Fibroblast of skin of right biceps (primary cell): ENCODE measurements around the gene DOCK10.

Experiments
- DNase-seq: peaks from one replicate; pipeline ENCODE4 v3.0.0-alpha.2; 2013

DOCK10 gene

GRCh38 chr2:224869601-224870233 lies 172.6 kb downstream of the DOCK10 start:
- peak; percentile 87 for DNase-seq

- peak; percentile 39 for DNase-seq
These were observed 177.3 kb downstream of the DOCK10 start for GRCh38 chr2:224865016-224865415.

DNA sequence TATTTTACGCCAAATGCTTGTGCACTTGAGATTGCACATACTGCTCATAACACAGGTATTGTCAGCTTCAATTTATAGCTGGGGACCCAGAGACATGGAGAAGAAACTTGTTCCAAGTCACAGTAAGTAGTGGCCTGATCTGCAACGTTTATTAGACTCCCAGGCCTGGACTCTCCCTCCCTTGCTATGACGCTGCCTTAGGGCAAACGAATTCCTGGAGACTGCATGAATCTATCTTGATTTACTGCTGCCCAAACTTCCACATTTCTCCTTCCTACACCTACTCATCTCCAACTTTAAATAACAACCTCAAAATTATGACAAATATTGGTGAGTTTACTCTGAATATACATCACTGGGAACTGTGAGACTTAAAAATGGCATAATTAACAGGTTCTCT lies 181.0 kb downstream of the DOCK10 start:
- DNase-seq, result no peak

DNA sequence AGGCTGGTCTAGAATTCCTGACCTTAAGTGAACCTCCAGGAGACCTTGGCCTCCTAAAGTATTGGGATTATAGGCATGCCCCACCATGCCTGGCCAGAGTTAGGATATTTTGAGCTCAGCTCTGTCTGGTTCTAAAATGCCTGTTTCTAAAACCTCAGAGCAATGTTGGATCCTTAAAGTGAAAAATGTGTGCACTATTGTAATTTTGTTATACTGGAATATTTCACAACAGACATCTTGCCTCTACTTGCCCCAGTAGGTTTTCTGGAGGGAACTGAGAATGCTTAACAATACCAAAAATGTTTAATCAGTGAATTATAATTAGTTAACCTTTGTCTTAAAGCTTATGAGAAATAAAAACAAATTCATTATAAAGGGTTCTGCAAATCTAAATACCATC lies 181.5 kb downstream of the DOCK10 start:
- no peak for DNase-seq

GRCh38 chr2:224851811-224852210 lies 190.5 kb downstream of the DOCK10 start:
- no peak for DNase-seq

DNA sequence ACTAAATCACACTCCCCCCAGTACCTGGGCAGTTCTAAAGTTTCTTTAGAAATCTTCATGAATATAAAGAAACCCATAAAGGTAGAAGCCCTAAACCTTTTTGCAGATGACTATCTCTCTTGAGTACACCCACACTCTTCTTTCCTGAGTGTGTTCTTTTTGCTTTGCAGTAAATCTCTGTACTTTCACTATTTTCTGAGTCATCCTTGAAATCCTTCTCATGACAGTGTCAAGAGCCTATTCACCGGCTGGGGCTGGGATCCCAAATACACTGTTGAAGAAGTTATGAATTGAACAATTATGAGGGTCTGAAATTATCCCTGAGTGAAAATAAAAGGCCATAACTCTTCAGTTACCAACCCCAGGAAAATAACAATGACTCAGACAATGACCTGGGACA lies 192.2 kb downstream of the DOCK10 start:
- peak; percentile 22 for DNase-seq

- DNase-seq, result no peak
These were observed 193.0 kb downstream of the DOCK10 start for GRCh38 chr2:224849264-224849663.

GRCh38 chr2:224847961-224848850 lies 194.1 kb downstream of the DOCK10 start:
- DNase-seq, result peak; percentile 87

DNA sequence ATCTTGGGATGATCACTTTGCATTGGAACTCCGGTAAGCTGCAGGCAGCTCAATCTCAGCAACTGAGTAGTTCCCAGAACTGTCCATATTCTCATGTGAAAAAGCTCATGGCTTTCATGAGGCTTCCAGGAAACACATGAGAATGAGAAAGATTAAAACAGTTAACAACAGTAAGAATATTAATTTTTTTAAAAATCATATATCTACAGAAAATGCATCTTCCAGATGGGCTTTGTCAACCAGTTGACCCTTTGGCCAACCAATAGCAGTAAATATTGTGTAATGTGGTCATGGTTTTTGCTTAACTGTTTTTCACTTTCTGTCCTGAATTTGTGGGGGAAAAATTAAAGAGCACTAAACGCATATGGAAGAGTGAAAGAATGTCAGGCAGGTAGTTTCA lies 194.9 kb downstream of the DOCK10 start:
- no peak for DNase-seq

DNA sequence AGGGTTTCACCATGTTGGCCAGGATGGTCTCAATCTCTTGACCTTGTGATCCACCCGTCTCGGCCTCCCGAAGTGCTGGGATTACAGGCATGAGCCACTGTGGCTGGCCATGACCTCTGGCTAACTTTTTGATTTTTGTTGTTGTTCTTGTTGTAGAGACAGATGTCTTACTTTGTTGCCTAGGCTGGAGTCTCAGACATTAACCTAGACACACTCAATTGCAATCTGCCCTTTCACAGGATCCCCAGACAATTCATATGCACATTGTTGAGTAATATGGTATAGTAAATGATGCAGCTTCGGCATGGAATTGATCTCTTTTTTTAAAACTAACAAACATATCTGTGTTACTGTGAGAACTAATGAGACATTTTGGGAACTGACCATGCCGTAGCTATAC lies 195.6 kb downstream of the DOCK10 start:
- DNase-seq, result no peak

- no peak for DNase-seq
These were observed 196.1 kb downstream of the DOCK10 start for GRCh38 chr2:224846161-224846560.

- peak; percentile 18 for DNase-seq
These were observed 199.1 kb downstream of the DOCK10 start for GRCh38 chr2:224843141-224843540.

GRCh38 chr2:224841910-224842309 lies 200.4 kb downstream of the DOCK10 start:
- no peak for DNase-seq

- peak; percentile 49 for DNase-seq
These were observed 203.9 kb downstream of the DOCK10 start for GRCh38 chr2:224838335-224838734.

- peak; percentile 91 for DNase-seq
These were observed 204.7 kb downstream of the DOCK10 start for GRCh38 chr2:224837558-224837957.

DNA sequence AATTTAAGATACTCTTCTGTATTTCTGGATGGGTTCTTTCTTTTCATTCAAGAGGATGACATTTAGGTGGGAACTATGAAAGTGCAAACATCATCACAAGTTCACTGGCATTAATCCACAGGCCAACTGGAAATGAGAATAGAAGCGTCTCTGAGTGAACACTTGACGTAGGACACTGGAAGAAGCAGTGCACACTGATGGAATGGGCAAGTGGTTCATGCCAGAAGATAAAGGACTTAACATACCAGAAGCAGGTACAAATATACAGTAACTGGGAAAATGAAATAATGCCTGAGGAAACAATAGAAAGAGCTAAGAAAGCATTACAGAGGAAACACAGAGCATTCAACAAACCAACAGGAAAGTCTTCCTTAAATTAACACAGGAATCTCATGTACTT lies 205.2 kb downstream of the DOCK10 start:
- no peak for DNase-seq

DNA sequence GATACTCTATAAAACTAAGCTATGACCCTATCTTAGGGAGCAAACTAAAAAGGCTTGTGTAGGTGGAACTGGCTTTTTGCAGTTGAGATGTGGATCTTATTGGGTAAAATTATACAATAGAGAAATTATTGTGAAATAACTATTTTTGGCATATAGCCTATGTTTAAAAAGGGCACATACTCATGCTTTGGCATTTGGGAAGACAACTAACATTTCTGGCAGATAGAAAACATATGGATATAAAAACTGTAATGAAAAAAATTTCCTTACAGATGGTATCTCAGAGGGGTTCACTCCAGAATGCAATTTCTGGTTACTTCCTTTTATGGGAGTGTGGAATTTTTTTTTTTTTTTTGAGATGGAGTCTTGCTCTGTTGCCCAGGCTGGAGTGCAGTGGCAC lies 206.0 kb downstream of the DOCK10 start:
- DNase-seq, result peak; percentile 55

DNA sequence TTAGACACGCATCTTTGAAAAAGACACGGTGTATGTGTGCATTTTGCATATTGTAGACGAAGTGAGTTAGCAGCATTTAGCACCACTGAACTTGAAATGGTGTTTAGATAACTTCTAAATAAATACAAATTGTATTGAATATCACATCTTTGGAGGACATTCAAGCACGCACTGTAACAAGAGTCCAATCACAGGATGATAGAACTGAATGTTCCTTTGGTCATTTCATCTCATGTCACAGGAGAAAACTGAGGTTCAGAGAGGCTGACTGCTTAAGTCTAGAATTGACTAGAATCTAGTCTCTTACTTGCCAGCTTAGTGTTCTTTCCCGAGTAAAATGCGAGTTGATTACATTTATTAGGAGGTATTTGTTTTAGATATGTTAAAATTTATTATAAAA lies 206.9 kb downstream of the DOCK10 start:
- no peak for DNase-seq

GRCh38 chr2:224833986-224834385 lies 208.3 kb downstream of the DOCK10 start:
- no peak for DNase-seq

DNA sequence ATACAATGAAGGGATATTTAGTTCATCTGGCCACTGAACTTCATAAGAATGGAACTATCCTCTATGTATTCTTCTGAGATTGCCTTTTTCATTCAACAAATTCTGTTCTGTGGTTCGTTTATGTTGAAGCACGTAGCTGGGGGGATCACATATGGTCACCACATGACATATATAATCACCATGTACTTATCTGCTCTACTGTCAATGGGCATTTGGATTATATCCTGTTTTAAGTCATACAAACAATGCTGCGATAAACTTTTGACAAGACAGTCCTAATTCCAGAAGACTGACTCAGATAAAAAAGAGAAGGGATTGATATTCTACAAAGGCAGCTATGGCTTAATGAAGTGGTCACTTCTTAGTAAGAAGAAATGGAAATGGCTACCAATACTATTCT lies 210.1 kb downstream of the DOCK10 start:
- DNase-seq, result peak; percentile 16

GRCh38 chr2:224831530-224831929 lies 210.7 kb downstream of the DOCK10 start:
- no peak for DNase-seq

- no peak for DNase-seq
These were observed 221.8 kb downstream of the DOCK10 start for GRCh38 chr2:224820283-224820991.

DNA sequence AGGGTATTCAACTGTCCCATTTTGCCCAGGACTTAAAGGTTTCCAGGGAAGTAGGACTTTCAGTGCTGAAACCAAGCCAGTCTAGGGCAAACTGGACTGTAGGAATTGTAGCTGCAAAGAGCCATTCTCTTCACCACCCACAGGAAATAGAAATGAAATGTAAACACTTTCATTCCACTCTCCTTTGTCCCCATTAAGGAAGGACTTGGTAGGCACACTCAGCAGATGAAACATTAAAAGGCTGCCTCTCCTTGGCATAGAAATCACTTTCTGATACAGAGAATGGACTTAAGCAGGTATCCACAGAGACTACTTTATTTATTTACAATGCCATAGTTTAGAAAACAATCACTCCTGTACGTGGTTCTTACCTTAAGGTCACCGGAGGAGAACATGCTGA lies 223.2 kb downstream of the DOCK10 start:
- DNase-seq, result no peak

GRCh38 chr2:224817676-224818075 lies 224.6 kb downstream of the DOCK10 start:
- no peak for DNase-seq
